Heart left ventricle (tissue), 16 donors: Measurements from ENCODE around the gene DRG1. TPM values are rescaled to one million over a fixed set of nuclear protein-coding genes. Genes with fewer than 3 reads are reported as not detected.
"Not testable (repeated sequence)": the region's sequence is repeated elsewhere in the genome, so short reads cannot be mapped to it uniquely, and the experiment has no call there.

Experiments used
- ATAC-seq, 4 donors: fragments of 200-7000 bp; cut with Tn5 transposase; one replicate each; pipeline ENCODE4 v1.9.1; 2020 to 2022; ENCODE audit warnings: moderate library complexity in 4 of 4, mild to moderate bottlenecking in 3 of 4, moderate number of reproducible peaks in 1 of 4
- DNase-seq, 5 donors: peaks; one replicate each; pipeline ENCODE4 v3.0.0-alpha.2; 2020
- H3K27ac ChIP-seq, 12 donors: fragments of 200-600 bp; sonication (generic) in 4 of 12; one replicate each; pipeline versions ENCODE4 v1.5.0 to v1.8.0; 2016 to 2022; ENCODE audit warnings: mild to moderate bottlenecking in 2 of 12
- H3K27me3 ChIP-seq, 9 donors: fragments of 200-600 bp; sonication (generic) in 2 of 9; one replicate each; pipeline versions ENCODE4 v1.5.1 to v1.8.0; 2016 to 2022; ENCODE audit warnings: mild to moderate bottlenecking in 3 of 9
- H3K36me3 ChIP-seq, 9 donors: fragments of 200-600 bp; sonication (generic) in 2 of 9; one replicate each; pipeline versions ENCODE4 v1.5.0 to v1.8.0; 2018 to 2022; ENCODE audit warnings: mild to moderate bottlenecking in 2 of 9
- H3K4me1 ChIP-seq, 12 donors: fragments of 200-600 bp; sonication (generic) in 4 of 12; one replicate each; pipeline versions ENCODE4 v1.5.0 to v1.8.0; 2016 to 2022; ENCODE audit warnings: mild to moderate bottlenecking in 3 of 12
- H3K4me3 ChIP-seq, 12 donors: fragments of 200-600 bp; sonication (generic) in 4 of 12; one replicate each; pipeline versions ENCODE4 v1.5.0 to v1.8.0; 2017 to 2022; ENCODE audit warnings: mild to moderate bottlenecking in 9 of 12, moderate library complexity in 4 of 12
- H3K9me3 ChIP-seq, 12 donors: fragments of 200-600 bp; sonication (generic) in 4 of 12; one replicate each; pipeline versions ENCODE4 v1.5.0 to v1.8.0; 2016 to 2022; ENCODE audit warnings: mild to moderate bottlenecking in 1 of 12
- POLR2A ChIP-seq, 2 donors: fragments of 450-650 bp; IDR thresholded peaks; one replicate each; pipeline ENCODE4 v1.6.1; 2017; ENCODE audit warnings: antibody characterized with exemption in 2 of 2, mild to moderate bottlenecking in 2 of 2, moderate library complexity in 2 of 2
- WGBS, 4 donors: extraction: QIAGEN DNeasy Blood & Tissue Kit in 2 of 4; methylation state at CpG; one replicate each; pipeline versions ENCODE4 v1.1.5 to v1.1.7; 2013 to 2018; 5-methylcytosine and 5-hydroxymethylcytosine counted together
- intact Hi-C, 10 donors: fragments of 100-400 bp; cut with DNase I; formaldehyde crosslinking; loops; one replicate each; pipeline versions ENCODE4 v1.11.1 to v1.14.2; 2022
- polyA plus RNA-seq, 2 donors: library from polyadenylated mRNA; stranded (reverse); fragments of 200-250 nt; gene quantifications; one replicate each; pipeline ENCODE4 v1.2.3, GENCODE V29; 2013
- total RNA-seq, 9 donors: library from RNA; depleted of rRNA in 2 of 9; stranded (reverse); fragments of >200 nt in 2 of 9; fragmentation: NEBNext Ultra II Directional in 3 of 9; extraction: Animal tissue kit (Norgen Biotek cat#: 25700) in 3 of 9; gene quantifications; one replicate each; pipeline versions ENCODE4 v1.1.0 to v1.2.4, GENCODE V29; 2016 to 2023
- TF ChIP-seq, protein P1 (sequence below), 12 donors: fragments of 200-600 bp; sonication (generic) in 4 of 12; IDR thresholded peaks; one replicate each; pipeline versions ENCODE4 v1.5.0 to v1.8.0; 2018 to 2022; ENCODE audit warnings: antibody characterized with exemption in 12 of 12, mild to moderate bottlenecking in 5 of 12
- donor health status: ischemic (EF 13 %, LVEDD 7.1; RV severe dilation, severe dysfunction).
- donor health status: healthy with polysubstance abuse.
- donor health status: DM: no; HTN: yes; CAD: no.
- donor health status: DM: no; HTN: no; CAD: no.
- donor health status: ischemic (EF 25% LVEDD 6.9; RV normal size, moderate dysfunction).
- donor health status: ischemic (EF 25% LVEDD 5.7; RV mildly dilated, moderate dysfunction).
- donor health status: healthy.
- donor health status: DM: yes; HTN: yes; CAD: no.
- donor health status: ischemic (EF 35%, LVEDD 5.7; RV mildly dilated, moderate dysfunction).
- donor health status: nonischemic (EF 11% LVEDD 7.7; RV severe dilation, severe dysfunction).
- donor health status: DM: yes; HTN: yes; CAD: no.
- donor health status: PGD.
- donor health status: ischemic (EF 29% LVEDD 5.4; RV normal size, mild dysfunction).
- donor health status: nonischemic (EF 23%, LVEDD 6.1; RV moderate dilation, normal function).

Gene DRG1
- total and polyA plus RNA-seq, 11 donors: 50.1 to 94.8 (median 55.5) TPM

DNA sequence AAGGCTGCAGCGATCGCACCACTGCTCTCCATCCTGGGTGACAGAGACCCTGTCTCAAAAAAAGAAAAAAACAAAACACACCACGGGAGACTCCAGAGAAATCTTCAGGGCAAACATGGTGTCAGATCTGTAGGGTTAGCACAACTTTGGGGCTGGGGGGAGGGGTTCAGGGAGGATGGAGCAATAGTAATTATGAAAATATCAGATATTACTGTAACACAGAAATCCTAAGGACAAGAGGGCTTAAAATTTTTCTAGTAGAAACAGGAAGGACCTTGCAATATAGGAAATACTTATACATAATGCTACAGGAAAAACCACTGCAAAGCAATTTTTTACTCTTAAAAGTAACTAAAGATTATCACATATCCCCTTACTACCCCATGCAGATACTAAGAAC lies 76.4 kb downstream of the DRG1 start:
- Histone ChIP-seq H3K36me3 (peaks cover 0 to 56% (median 47%) of the 10 kb centered on the region in 9 donors), H3K27me3 (no peaks in the 10 kb centered on the region), H3K27ac (no peak overlapping the region), H3K9me3 (no peaks in the 10 kb centered on the region), H3K4me3 (no peak overlapping the region), H3K4me1 (peaks cover 0 to 15% (median 0%) of the 10 kb centered on the region in 12 donors)
- DNase-seq (no peak), ATAC-seq (no peak)
- 89 to 95% (median 92%) methylated on average over 3 of the region's 3 CpGs for WGBS, 4 donors
- no peak for TF ChIP-seq POLR2A (IDR thresholded peaks at IDR 0.05)
- TF ChIP-seq, protein P1, sequence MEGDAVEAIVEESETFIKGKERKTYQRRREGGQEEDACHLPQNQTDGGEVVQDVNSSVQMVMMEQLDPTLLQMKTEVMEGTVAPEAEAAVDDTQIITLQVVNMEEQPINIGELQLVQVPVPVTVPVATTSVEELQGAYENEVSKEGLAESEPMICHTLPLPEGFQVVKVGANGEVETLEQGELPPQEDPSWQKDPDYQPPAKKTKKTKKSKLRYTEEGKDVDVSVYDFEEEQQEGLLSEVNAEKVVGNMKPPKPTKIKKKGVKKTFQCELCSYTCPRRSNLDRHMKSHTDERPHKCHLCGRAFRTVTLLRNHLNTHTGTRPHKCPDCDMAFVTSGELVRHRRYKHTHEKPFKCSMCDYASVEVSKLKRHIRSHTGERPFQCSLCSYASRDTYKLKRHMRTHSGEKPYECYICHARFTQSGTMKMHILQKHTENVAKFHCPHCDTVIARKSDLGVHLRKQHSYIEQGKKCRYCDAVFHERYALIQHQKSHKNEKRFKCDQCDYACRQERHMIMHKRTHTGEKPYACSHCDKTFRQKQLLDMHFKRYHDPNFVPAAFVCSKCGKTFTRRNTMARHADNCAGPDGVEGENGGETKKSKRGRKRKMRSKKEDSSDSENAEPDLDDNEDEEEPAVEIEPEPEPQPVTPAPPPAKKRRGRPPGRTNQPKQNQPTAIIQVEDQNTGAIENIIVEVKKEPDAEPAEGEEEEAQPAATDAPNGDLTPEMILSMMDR (IDR thresholded peaks at IDR 0.05): no peak
- intact Hi-C loops: no loop called here

DNA sequence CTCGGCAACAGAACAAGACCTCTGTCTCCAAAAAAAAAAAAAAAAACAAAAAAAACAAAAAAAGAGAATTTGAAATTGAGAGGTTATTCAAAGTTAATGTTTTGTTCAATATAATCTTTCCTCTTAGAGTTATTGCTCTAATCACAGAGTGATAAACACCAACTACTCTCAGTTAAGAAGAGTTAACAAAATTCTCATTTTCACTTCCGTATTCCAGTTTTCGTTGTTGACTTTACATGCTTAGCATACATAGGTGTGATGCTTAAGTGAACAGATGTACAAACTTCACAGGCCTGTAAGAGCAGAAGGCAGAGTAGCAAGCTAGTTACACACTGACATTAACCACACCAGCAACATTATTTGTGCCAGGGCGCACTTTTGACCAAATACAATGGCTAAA lies 77.9 kb downstream of the DRG1 start:
- H3K4me3 ChIP-seq: no peak overlapping the region
- no peaks in the 10 kb centered on the region for H3K27me3 ChIP-seq
- ATAC-seq (no peak), DNase-seq (no peak)
- intact Hi-C loops: no loop called here
- no peak overlapping the region for H3K27ac ChIP-seq
- TF ChIP-seq POLR2A (IDR thresholded peaks at IDR 0.05): no peak
- TF ChIP-seq, protein P1 (IDR thresholded peaks at IDR 0.05): no peak
- 88 to 95% (median 93%) methylated on average over 4 of the region's 4 CpGs for WGBS, 4 donors
- H3K4me1 ChIP-seq: peaks cover 0 to 15% (median 0%) of the 10 kb centered on the region in 12 donors
- no peaks in the 10 kb centered on the region for H3K9me3 ChIP-seq
- peaks cover 0 to 61% (median 53%) of the 10 kb centered on the region in 9 donors for H3K36me3 ChIP-seq

DNA sequence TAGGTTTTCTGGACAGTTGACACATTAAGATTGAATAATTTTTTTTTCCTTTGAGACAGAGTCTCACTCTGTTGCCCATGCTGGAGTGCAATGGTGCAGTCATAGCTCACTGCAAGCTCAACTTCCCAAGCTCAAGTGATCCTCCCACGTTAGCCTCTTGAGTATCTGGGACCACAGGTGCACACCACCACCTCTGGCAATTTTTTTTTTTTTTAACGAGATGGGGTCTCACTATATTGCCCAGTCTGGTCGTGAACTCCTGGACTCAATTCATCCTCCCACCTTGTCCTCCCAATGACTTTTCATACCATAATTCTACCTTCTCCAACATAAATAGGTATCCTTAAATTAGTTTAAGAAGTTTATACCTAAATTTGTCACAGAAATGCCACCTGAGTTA lies 81.7 kb downstream of the DRG1 start:
- intact Hi-C loops: no loop called here
- ATAC-seq: no peak
- Histone ChIP-seq H3K4me3 (no peak overlapping the region), H3K9me3 (no peaks in the 10 kb centered on the region), H3K36me3 (peaks cover 0 to 88% (median 80%) of the 10 kb centered on the region in 9 donors), H3K27me3 (no peaks in the 10 kb centered on the region), H3K4me1 (peaks cover 0 to 9% (median 0%) of the 10 kb centered on the region in 12 donors), H3K27ac (no peak overlapping the region)
- TF ChIP-seq, protein P1 (IDR thresholded peaks at IDR 0.05): no peak
- TF ChIP-seq POLR2A (IDR thresholded peaks at IDR 0.05): no peak
- WGBS, 4 donors: 93 to 96% (median 95%) methylated on average over 3 of the region's 3 CpGs
- DNase-seq: no peak

DNA sequence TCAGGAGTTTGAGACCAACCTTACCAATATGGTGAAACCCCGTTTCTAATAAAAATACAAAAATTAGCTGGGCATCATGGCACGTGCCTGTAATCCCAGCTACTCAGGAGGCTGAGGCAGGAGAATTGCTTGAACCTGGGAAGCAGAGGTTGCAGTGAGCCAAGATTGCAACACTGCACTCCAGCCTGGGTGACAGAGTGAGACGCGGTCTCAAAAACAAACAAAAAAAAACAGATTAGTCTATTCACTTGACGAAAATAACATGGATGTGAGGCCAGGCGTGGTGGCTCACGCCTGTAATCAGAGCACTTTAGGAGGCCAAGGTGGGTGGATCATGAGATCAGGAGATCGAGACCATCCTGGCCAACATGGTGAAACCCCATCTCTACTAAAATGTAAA lies 83.1 kb downstream of the DRG1 start:
- H3K27ac ChIP-seq, ATAC-seq, H3K27me3 ChIP-seq, DNase-seq, H3K9me3 ChIP-seq, intact Hi-C loops, H3K4me3 ChIP-seq: not testable (repeated sequence)
- WGBS, 4 donors: 91 to 93% (median 92%) methylated on average over 8 of the region's 8 CpGs
- Histone ChIP-seq H3K36me3 (peaks cover 0 to 94% (median 85%) of the 10 kb centered on the region in 9 donors), H3K4me1 (peaks cover 0 to 10% (median 0%) of the 10 kb centered on the region in 12 donors)

Other genes with a start within 250 kb of the DRG1 start
- 10 to 100 TPM; 20.0 to 26.6 (median 23.1) TPM for gene RNF185, start 239.4 kb upstream of the DRG1 start, total RNA-seq
- 10 to 100 TPM; 11.4 to 31.5 TPM for gene RNF185, start 239.4 kb upstream of the DRG1 start, polyA plus RNA-seq
- gene LIMK2, start 187.3 kb upstream of the DRG1 start, total RNA-seq: 10 to 100 TPM in 4 of 9 donors, 1 to 10 TPM in 5; 7.1 to 33.3 (median 9.4) TPM
- gene LIMK2, start 187.3 kb upstream of the DRG1 start, polyA plus RNA-seq: 10 to 100 TPM in 1 of 2 donors, 1 to 10 TPM in 1; 7.0 to 10.9 TPM
- 10 to 100 TPM in 7 of 9 donors, 1 to 10 TPM in 2; 3.8 to 40.7 (median 27.8) TPM for gene PIK3IP1, start 107.1 kb upstream of the DRG1 start, total RNA-seq
- gene PIK3IP1, start 107.1 kb upstream of the DRG1 start, polyA plus RNA-seq: 1 to 10 TPM; 4.0 to 7.8 TPM
- 10 to 100 TPM in 7 of 9 donors, 1 to 10 TPM in 2; 8.1 to 20.1 (median 12.9) TPM for gene PATZ1, start 53.3 kb upstream of the DRG1 start, total RNA-seq
- gene PATZ1, start 53.3 kb upstream of the DRG1 start, polyA plus RNA-seq: 1 to 10 TPM; 7.7 to 8.4 TPM
- 10 to 100 TPM; 12.1 to 31.2 (median 23.8) TPM for gene EIF4ENIF1, start 90.2 kb downstream of the DRG1 start, total RNA-seq
- 10 to 100 TPM in 1 of 2 donors, 1 to 10 TPM in 1; 8.3 to 13.6 TPM for gene EIF4ENIF1, start 90.2 kb downstream of the DRG1 start, polyA plus RNA-seq
- 10 to 100 TPM in 1 of 9 donors, 1 to 10 TPM in 8; 2.2 to 18.3 (median 6.4) TPM for gene SFI1, start 96.9 kb downstream of the DRG1 start, total RNA-seq
- gene SFI1, start 96.9 kb downstream of the DRG1 start, polyA plus RNA-seq: 1 to 10 TPM; 4.8 to 8.1 TPM